Neutrophil (primary cell): ENCODE measurements around the gene AGGF1.
"Not testable (repeated sequence)": the region's sequence is repeated elsewhere in the genome, so short reads cannot be mapped to it uniquely, and the experiment has no call there.

Experiments used
- H3K27ac ChIP-seq: fragments of 200-600 bp; sonication (generic); 2 replicates; pipeline ENCODE4 v1.5.1; 2016; ENCODE audit warnings: mild to moderate bottlenecking, moderate library complexity
- H3K27me3 ChIP-seq: fragments of 200-600 bp; sonication (generic); 2 replicates; pipeline ENCODE4 v1.6.0; 2016; ENCODE audit warnings: mild to moderate bottlenecking
- H3K36me3 ChIP-seq: fragments of 200-600 bp; sonication (generic); 2 replicates; pipeline ENCODE4 v1.5.1; 2017
- H3K4me1 ChIP-seq, 2 experiments: fragments of 200-600 bp in 1 of 2; sonication (generic) in 1 of 2; 1 replicate in 1 of 2; 2 replicates in 1 of 2; pipeline versions ENCODE4 v1.5.1 to v1.6.1; 2013 to 2016; ENCODE audit warnings: low read depth in 1 of 2, low read length in 1 of 2, mild to moderate bottlenecking in 1 of 2, moderate library complexity in 1 of 2; ENCODE audit not compliant: control insufficient read depth in 1 of 2, insufficient read depth in 1 of 2
- H3K4me3 ChIP-seq, 2 experiments: fragments of 200-600 bp in 1 of 2; sonication (generic) in 1 of 2; 1 replicate in 1 of 2; 2 replicates in 1 of 2; pipeline ENCODE4 v1.5.1; 2013 to 2016; ENCODE audit warnings: low read depth in 1 of 2, low read length in 1 of 2, mild to moderate bottlenecking in 1 of 2, moderate library complexity in 1 of 2
- H3K9me3 ChIP-seq: fragments of 200-600 bp; sonication (generic); 2 replicates; pipeline ENCODE4 v1.5.1; 2016
- CTCF ChIP-seq: fragments of 200-600 bp; sonication (generic); IDR thresholded peaks from 2 replicates; pipeline ENCODE4 v1.5.1; 2016; ENCODE audit warnings: antibody characterized with exemption

AGGF1 gene

GRCh38 chr5:77104813-77105212 lies 74.6 kb downstream of the AGGF1 start:
- H3K27me3 ChIP-seq = no peaks in the 10 kb centered on the region
- H3K4me1 ChIP-seq = no peaks in the 10 kb centered on the region
- H3K27ac ChIP-seq = no peak overlapping the region
- no peaks in the 10 kb centered on the region for H3K9me3 ChIP-seq
- no peaks in the 10 kb centered on the region for H3K36me3 ChIP-seq
- TF ChIP-seq CTCF = no peak
- no peak overlapping the region for H3K4me3 ChIP-seq

- not testable (repeated sequence) for H3K4me3 ChIP-seq, H3K36me3 ChIP-seq, H3K4me1 ChIP-seq, H3K27ac ChIP-seq, H3K9me3 ChIP-seq, H3K27me3 ChIP-seq
These were observed 76.8 kb downstream of the AGGF1 start for GRCh38 chr5:77107035-77107434.
